Heart left ventricle (tissue), 16 donors: ENCODE data around the gene ARRB1. TPM values are rescaled to one million over a fixed set of nuclear protein-coding genes. Genes with fewer than 3 reads are reported as not detected.

Experiments used
- ATAC-seq, 4 donors: fragments of 200-7000 bp; cut with Tn5 transposase; one replicate each; pipeline ENCODE4 v1.9.1; 2020 to 2022; ENCODE audit warnings: moderate library complexity in 4 of 4, mild to moderate bottlenecking in 3 of 4, moderate number of reproducible peaks in 1 of 4
- DNase-seq, 5 donors: peaks; one replicate each; pipeline ENCODE4 v3.0.0-alpha.2; 2020
- H3K27ac ChIP-seq, 12 donors: fragments of 200-600 bp; sonication (generic) in 4 of 12; one replicate each; pipeline versions ENCODE4 v1.5.0 to v1.8.0; 2016 to 2022; ENCODE audit warnings: mild to moderate bottlenecking in 2 of 12
- H3K27me3 ChIP-seq, 9 donors: fragments of 200-600 bp; sonication (generic) in 2 of 9; one replicate each; pipeline versions ENCODE4 v1.5.1 to v1.8.0; 2016 to 2022; ENCODE audit warnings: mild to moderate bottlenecking in 3 of 9
- H3K36me3 ChIP-seq, 9 donors: fragments of 200-600 bp; sonication (generic) in 2 of 9; one replicate each; pipeline versions ENCODE4 v1.5.0 to v1.8.0; 2018 to 2022; ENCODE audit warnings: mild to moderate bottlenecking in 2 of 9
- H3K4me1 ChIP-seq, 12 donors: fragments of 200-600 bp; sonication (generic) in 4 of 12; one replicate each; pipeline versions ENCODE4 v1.5.0 to v1.8.0; 2016 to 2022; ENCODE audit warnings: mild to moderate bottlenecking in 3 of 12
- H3K4me3 ChIP-seq, 12 donors: fragments of 200-600 bp; sonication (generic) in 4 of 12; one replicate each; pipeline versions ENCODE4 v1.5.0 to v1.8.0; 2017 to 2022; ENCODE audit warnings: mild to moderate bottlenecking in 9 of 12, moderate library complexity in 4 of 12
- H3K9me3 ChIP-seq, 12 donors: fragments of 200-600 bp; sonication (generic) in 4 of 12; one replicate each; pipeline versions ENCODE4 v1.5.0 to v1.8.0; 2016 to 2022; ENCODE audit warnings: mild to moderate bottlenecking in 1 of 12
- POLR2A ChIP-seq, 2 donors: fragments of 450-650 bp; IDR thresholded peaks; one replicate each; pipeline ENCODE4 v1.6.1; 2017; ENCODE audit warnings: antibody characterized with exemption in 2 of 2, mild to moderate bottlenecking in 2 of 2, moderate library complexity in 2 of 2
- WGBS, 4 donors: extraction: QIAGEN DNeasy Blood & Tissue Kit in 2 of 4; methylation state at CpG; one replicate each; pipeline versions ENCODE4 v1.1.5 to v1.1.7; 2013 to 2018; 5-methylcytosine and 5-hydroxymethylcytosine counted together
- intact Hi-C, 10 donors: fragments of 100-400 bp; cut with DNase I; formaldehyde crosslinking; loops; one replicate each; pipeline versions ENCODE4 v1.11.1 to v1.14.2; 2022
- polyA plus RNA-seq, 2 donors: library from polyadenylated mRNA; stranded (reverse); fragments of 200-250 nt; gene quantifications; one replicate each; pipeline ENCODE4 v1.2.3, GENCODE V29; 2013
- total RNA-seq, 9 donors: library from RNA; depleted of rRNA in 2 of 9; stranded (reverse); fragments of >200 nt in 2 of 9; fragmentation: NEBNext Ultra II Directional in 3 of 9; extraction: Animal tissue kit (Norgen Biotek cat#: 25700) in 3 of 9; gene quantifications; one replicate each; pipeline versions ENCODE4 v1.1.0 to v1.2.4, GENCODE V29; 2016 to 2023
- TF ChIP-seq, protein P1 (sequence below), 12 donors: fragments of 200-600 bp; sonication (generic) in 4 of 12; IDR thresholded peaks; one replicate each; pipeline versions ENCODE4 v1.5.0 to v1.8.0; 2018 to 2022; ENCODE audit warnings: antibody characterized with exemption in 12 of 12, mild to moderate bottlenecking in 5 of 12
- donor health status: ischemic (EF 13 %, LVEDD 7.1; RV severe dilation, severe dysfunction).
- donor health status: healthy with polysubstance abuse.
- donor health status: DM: no; HTN: yes; CAD: no.
- donor health status: DM: no; HTN: no; CAD: no.
- donor health status: ischemic (EF 25% LVEDD 6.9; RV normal size, moderate dysfunction).
- donor health status: ischemic (EF 25% LVEDD 5.7; RV mildly dilated, moderate dysfunction).
- donor health status: healthy.
- donor health status: DM: yes; HTN: yes; CAD: no.
- donor health status: ischemic (EF 35%, LVEDD 5.7; RV mildly dilated, moderate dysfunction).
- donor health status: nonischemic (EF 11% LVEDD 7.7; RV severe dilation, severe dysfunction).
- donor health status: DM: yes; HTN: yes; CAD: no.
- donor health status: PGD.
- donor health status: ischemic (EF 29% LVEDD 5.4; RV normal size, mild dysfunction).
- donor health status: nonischemic (EF 23%, LVEDD 6.1; RV moderate dilation, normal function).

The ARRB1 gene
- total and polyA plus RNA-seq, 11 donors: 7.9 to 58.9 (median 25.4) TPM

DNA sequence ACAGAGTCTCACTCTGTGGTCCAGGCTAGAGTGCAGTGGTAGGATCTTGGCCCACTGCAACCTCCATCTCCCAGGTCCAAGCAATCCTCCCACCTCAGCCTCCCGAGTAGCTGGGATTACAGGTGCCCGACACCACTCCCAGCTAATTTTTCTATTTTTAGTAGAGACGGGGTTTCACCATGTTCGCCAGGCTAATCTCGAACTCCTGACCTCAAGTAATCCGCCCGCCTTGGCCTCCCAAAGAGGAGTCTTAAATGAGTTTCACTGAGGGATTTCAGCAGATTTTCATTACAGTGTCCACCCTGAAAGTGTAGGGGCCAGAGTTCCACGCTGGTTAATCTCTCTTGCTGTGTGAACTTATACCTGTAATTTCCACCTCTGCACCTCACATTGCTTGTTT lies 47.4 kb upstream of the ARRB1 start:
- Histone ChIP-seq H3K9me3 (no peaks in the 10 kb centered on the region), H3K4me3 (peak overlapping the region in 5 of 12 donors; percentile 55 to 95 (median 74)), H3K4me1 (peaks cover 0 to 35% (median 26%) of the 10 kb centered on the region in 12 donors), H3K27ac (peak overlapping the region in 1 of 12 donors; percentile 88), H3K27me3 (no peaks in the 10 kb centered on the region), H3K36me3 (peaks cover 2 to 36% (median 30%) of the 10 kb centered on the region in 9 donors)
- WGBS, 4 donors: 66 to 80% (median 75%) methylated on average over 8 of the region's 8 CpGs
- intact Hi-C loops: loop anchor here in 5 of 10 donors (2.0 to 10.0 kb wide), 4 partner anchors 46 to 133 kb away; partner anchors contain the start of gene GDPD5 (in 3 of the 5)
- DNase-seq (no peak), ATAC-seq (no peak)
- TF ChIP-seq, protein P1, sequence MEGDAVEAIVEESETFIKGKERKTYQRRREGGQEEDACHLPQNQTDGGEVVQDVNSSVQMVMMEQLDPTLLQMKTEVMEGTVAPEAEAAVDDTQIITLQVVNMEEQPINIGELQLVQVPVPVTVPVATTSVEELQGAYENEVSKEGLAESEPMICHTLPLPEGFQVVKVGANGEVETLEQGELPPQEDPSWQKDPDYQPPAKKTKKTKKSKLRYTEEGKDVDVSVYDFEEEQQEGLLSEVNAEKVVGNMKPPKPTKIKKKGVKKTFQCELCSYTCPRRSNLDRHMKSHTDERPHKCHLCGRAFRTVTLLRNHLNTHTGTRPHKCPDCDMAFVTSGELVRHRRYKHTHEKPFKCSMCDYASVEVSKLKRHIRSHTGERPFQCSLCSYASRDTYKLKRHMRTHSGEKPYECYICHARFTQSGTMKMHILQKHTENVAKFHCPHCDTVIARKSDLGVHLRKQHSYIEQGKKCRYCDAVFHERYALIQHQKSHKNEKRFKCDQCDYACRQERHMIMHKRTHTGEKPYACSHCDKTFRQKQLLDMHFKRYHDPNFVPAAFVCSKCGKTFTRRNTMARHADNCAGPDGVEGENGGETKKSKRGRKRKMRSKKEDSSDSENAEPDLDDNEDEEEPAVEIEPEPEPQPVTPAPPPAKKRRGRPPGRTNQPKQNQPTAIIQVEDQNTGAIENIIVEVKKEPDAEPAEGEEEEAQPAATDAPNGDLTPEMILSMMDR (IDR thresholded peaks at IDR 0.05): no peak
- no peak for TF ChIP-seq POLR2A (IDR thresholded peaks at IDR 0.05)

DNA sequence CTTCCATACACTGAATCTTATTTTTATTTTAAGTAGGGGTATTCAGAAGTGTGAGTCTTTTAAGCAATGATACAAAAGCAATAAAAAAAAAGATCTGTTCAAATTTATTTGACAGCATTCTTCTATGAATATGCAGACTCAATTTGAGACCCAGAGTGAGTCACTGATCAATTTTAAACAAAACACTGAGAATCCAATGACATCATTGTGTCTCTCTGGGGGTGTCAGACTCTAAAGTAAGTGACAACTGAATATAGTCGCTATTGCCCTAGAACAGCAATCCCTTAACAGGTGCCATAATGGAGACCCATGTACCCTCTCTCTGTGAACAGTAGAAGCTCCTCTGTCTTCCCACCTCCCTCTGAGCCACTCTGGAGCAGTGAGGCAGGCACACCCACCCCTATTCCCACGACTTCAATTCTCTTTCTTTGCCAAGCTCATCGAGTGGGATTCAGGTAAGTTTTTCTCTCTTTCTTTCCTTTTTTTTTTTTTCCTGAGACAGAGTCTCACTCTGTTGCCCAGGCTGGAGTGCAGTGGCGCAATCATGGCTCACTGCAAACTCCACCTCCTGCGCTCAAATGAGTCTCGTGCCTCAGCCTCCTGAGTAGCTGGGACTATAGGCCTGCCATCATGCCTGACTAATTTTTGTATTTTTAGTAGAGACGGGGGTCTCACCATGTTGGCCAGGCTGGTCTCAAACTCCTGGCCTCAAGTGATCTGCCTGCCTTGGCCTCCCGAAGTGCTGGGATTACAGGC lies 42.8 kb upstream of the ARRB1 start:
- 77 to 84% (median 80%) methylated on average over 8 of the region's 8 CpGs for WGBS, 4 donors
- H3K4me1 ChIP-seq: peaks cover 0 to 3% (median 0%) of the 10 kb centered on the region in 12 donors
- H3K9me3 ChIP-seq: no peaks in the 10 kb centered on the region
- no peaks in the 10 kb centered on the region for H3K27me3 ChIP-seq
- ATAC-seq: no peak
- intact Hi-C loops: loop anchor here in 4 of 10 donors (5.0 to 10.0 kb wide), 2 partner anchors 51 to 138 kb away; no protein-coding TSS in a partner anchor
- TF ChIP-seq, protein P1 (IDR thresholded peaks at IDR 0.05): no peak
- TF ChIP-seq POLR2A (IDR thresholded peaks at IDR 0.05): no peak
- no peaks in the 10 kb centered on the region for H3K36me3 ChIP-seq
- H3K4me3 ChIP-seq: no peak overlapping the region
- H3K27ac ChIP-seq: no peak overlapping the region
- no peak for DNase-seq

DNA sequence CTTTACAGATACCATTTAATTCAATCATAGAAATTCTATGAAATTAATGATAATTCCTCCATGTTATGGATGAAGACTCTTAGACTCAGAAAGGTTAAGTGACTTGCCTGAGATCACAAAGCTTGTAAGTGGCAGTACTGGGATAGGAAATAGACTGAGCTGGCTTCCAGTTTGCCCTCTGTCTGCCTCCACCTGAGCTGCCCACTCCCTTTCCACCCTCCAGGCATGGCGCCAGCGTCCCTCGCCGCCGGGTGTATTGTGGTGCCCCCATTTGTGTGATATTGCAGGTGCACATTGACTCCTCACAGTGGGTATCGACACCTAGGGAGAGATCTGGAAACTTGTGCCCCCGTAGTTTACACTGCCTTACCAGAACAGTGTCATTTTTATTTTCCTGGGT lies 38.5 kb upstream of the ARRB1 start:
- 77 to 90% (median 84%) methylated on average over 7 of the region's 7 CpGs for WGBS, 4 donors
- no peak overlapping the region for H3K27ac ChIP-seq
- no peak for DNase-seq

DNA sequence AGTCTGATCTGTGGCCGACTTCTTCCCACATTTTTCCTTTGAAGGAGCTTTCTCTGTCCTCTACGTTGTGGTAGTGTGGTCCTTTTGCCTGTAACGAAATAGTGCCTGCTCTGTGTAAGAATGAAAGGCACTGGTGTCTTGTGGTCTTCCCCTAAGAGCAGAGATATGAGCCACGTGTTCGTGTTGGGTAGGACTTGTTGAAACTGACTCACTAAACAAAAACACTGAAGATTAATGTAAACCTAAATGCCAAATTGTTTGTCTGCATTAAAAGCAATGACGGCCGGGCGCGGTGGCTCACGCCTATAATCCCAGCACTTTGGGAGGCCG lies 37.8 kb upstream of the ARRB1 start:
- H3K27ac ChIP-seq: no peak overlapping the region
- ATAC-seq: no peak
- intact Hi-C loops: loop anchor here in 5 of 10 donors (2.0 to 5.0 kb wide), 3 partner anchors 60 to 144 kb away; no protein-coding TSS in a partner anchor
- no peaks in the 10 kb centered on the region for H3K36me3 ChIP-seq
- no peak overlapping the region for H3K4me3 ChIP-seq
- DNase-seq: no peak
- 78 to 82% (median 81%) methylated on average over 11 of the region's 11 CpGs for WGBS, 4 donors
- TF ChIP-seq POLR2A (IDR thresholded peaks at IDR 0.05): no peak
- TF ChIP-seq, protein P1 (IDR thresholded peaks at IDR 0.05): no peak
- H3K4me1 ChIP-seq: peaks cover 0 to 17% (median 5%) of the 10 kb centered on the region in 12 donors
- peaks cover 0 to 4% (median 0%) of the 10 kb centered on the region in 9 donors for H3K27me3 ChIP-seq
- H3K9me3 ChIP-seq: no peaks in the 10 kb centered on the region

More for the DNA sequence above, 38.5 kb upstream of the ARRB1 start:
- intact Hi-C loops: loop anchor here in 7 of 10 donors (2.0 to 10.0 kb wide), 4 partner anchors 55 to 143 kb away; no protein-coding TSS in a partner anchor
- Histone ChIP-seq H3K9me3 (no peaks in the 10 kb centered on the region), H3K36me3 (no peaks in the 10 kb centered on the region), H3K4me3 (no peak overlapping the region), H3K4me1 (peaks cover 0 to 11% (median 4%) of the 10 kb centered on the region in 12 donors), H3K27me3 (peaks cover 0 to 4% (median 0%) of the 10 kb centered on the region in 9 donors)
- no peak for ATAC-seq
- TF ChIP-seq, protein P1 (IDR thresholded peaks at IDR 0.05): no peak
- no peak for TF ChIP-seq POLR2A (IDR thresholded peaks at IDR 0.05)
